ENCODE data around the gene PCDH9.

PCDH9 gene

DNA sequence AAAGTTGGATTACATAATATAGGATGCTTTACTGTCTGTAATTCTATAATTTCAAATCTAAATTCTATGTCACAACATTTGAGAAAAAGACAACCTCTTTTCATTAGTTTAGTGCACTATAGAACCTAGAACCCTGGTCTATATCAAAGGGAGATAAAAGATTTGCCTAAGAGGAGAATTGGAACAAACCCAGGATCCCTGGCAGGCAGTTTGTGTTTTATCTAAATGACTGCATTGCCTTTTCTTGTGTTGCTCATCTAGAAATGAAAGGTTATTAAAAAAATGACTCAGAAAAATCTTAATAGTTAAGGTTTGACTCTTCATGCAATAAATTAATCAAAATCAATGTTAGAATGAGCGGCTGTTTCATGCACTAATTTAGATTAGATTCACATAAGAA lies 96.7 kb downstream of the PCDH9 start:
- Histone ChIP-seq H3K4ac (ENCODE audit: low read length) (no peak overlapping the region), H2BK120ac (ENCODE audit: low read depth, low read length) (no peak overlapping the region), H4K8ac (ENCODE audit: low read depth, low read length) (no peak overlapping the region), H3K9ac (ENCODE audit: low read depth, low read length, poor library complexity) (no peak overlapping the region), H3K9me3 (replicated peaks in 1 of 2; ENCODE audit: control insufficient read depth in 2 of 2, insufficient read depth in 1 of 2, low read depth in 1 of 2, low read length in 2 of 2) (no peaks in the 10 kb centered on the region), H3K23ac (ENCODE audit: low read depth, low read length, poor library complexity) (no peak overlapping the region), H3K27me3 (ENCODE audit: control insufficient read depth in 3 of 3, insufficient read depth in 3 of 3, low read depth in 1 of 3, low read length in 3 of 3) (no peaks in the 10 kb centered on the region), H4K91ac (ENCODE audit: low read depth, low read length, poor library complexity) (no peak overlapping the region), H3K14ac (ENCODE audit: low read length) (no peak overlapping the region), H2AFZ (ENCODE audit: low read length) (no peak overlapping the region), H3K79me1 (ENCODE audit: low read depth, low read length) (no peaks in the 10 kb centered on the region), H2BK12ac (ENCODE audit: low read length) (no peak overlapping the region), H3K4me2 (ENCODE audit: insufficient read depth, low read length, poor library complexity, severe bottlenecking) (no peak overlapping the region), H2AK5ac (ENCODE audit: low read depth, low read length) (no peak overlapping the region), H3K4me1 (ENCODE audit: control insufficient read depth in 2 of 2, insufficient read depth in 1 of 2, low read depth in 1 of 2, low read length in 2 of 2) (peaks cover 4 to 25% of the 10 kb centered on the region in 2 donors), H2BK15ac (ENCODE audit: low read length) (no peak overlapping the region), H3K27ac (replicated peaks; ENCODE audit: low read length) (no peak overlapping the region), H3K18ac (ENCODE audit: low read length) (no peak overlapping the region), H3K4me3 (ENCODE audit: low read length in 2 of 2) (no peak overlapping the region), H3K36me3 (replicated peaks in 1 of 2; ENCODE audit: control insufficient read depth in 2 of 2, insufficient read depth in 2 of 2, low read length in 2 of 2) (no peaks in the 10 kb centered on the region), H2BK5ac (ENCODE audit: low read length) (no peak overlapping the region)
- DNase-seq (ENCODE audit: low spot score): no peak
- WGBS, 2 donors (ENCODE audit: extremely low coverage in 2 of 2, insufficient read length in 2 of 2, insufficient replicate concordance in 1 of 2): no CpG with 5 or more reads among the region's 1 CpG

DNA sequence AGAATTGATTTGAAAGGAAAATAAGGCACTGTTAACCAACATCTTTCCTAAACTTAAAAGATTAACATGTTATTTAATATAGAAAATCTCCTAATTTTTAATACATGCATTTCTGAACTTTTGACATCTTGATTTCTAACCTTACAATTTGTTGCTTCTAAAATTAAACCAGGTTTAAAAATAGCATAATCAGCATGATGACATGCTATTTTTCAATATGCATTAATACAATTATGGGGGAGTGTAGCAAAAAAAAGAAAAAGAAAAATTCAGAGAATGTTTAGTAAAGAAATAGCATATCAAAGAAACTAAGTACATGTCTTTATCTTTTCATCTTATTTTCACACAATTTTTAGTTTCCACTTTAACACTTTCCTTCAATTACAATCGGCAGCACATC lies 98.7 kb downstream of the PCDH9 start:
- no peaks in the 10 kb centered on the region for H3K36me3 ChIP-seq (replicated peaks in 1 of 2; ENCODE audit: control insufficient read depth in 2 of 2, insufficient read depth in 2 of 2, low read length in 2 of 2)
- no peak overlapping the region for H3K4ac ChIP-seq (ENCODE audit: low read length)
- H3K4me1 ChIP-seq (ENCODE audit: control insufficient read depth in 2 of 2, insufficient read depth in 1 of 2, low read depth in 1 of 2, low read length in 2 of 2): peaks cover 7 to 27% of the 10 kb centered on the region in 2 donors
- H4K8ac ChIP-seq (ENCODE audit: low read depth, low read length): no peak overlapping the region
- H3K9me3 ChIP-seq (replicated peaks in 1 of 2; ENCODE audit: control insufficient read depth in 2 of 2, insufficient read depth in 1 of 2, low read depth in 1 of 2, low read length in 2 of 2): no peaks in the 10 kb centered on the region
- H3K27ac ChIP-seq (replicated peaks; ENCODE audit: low read length): no peak overlapping the region
- H4K91ac ChIP-seq (ENCODE audit: low read depth, low read length, poor library complexity): no peak overlapping the region
- no peak overlapping the region for H3K18ac ChIP-seq (ENCODE audit: low read length)
- no peak overlapping the region for H2BK15ac ChIP-seq (ENCODE audit: low read length)
- H3K27me3 ChIP-seq (ENCODE audit: control insufficient read depth in 3 of 3, insufficient read depth in 3 of 3, low read depth in 1 of 3, low read length in 3 of 3): no peaks in the 10 kb centered on the region
- no peak overlapping the region for H2BK12ac ChIP-seq (ENCODE audit: low read length)
- no peak overlapping the region for H2AFZ ChIP-seq (ENCODE audit: low read length)
- H3K4me2 ChIP-seq (ENCODE audit: insufficient read depth, low read length, poor library complexity, severe bottlenecking): no peak overlapping the region
- H3K79me1 ChIP-seq (ENCODE audit: low read depth, low read length): no peaks in the 10 kb centered on the region
- H2BK120ac ChIP-seq (ENCODE audit: low read depth, low read length): no peak overlapping the region
- no peak overlapping the region for H3K4me3 ChIP-seq (ENCODE audit: low read length in 2 of 2)
- no peak overlapping the region for H3K9ac ChIP-seq (ENCODE audit: low read depth, low read length, poor library complexity)
- H3K14ac ChIP-seq (ENCODE audit: low read length): no peak overlapping the region
- WGBS, 2 donors (ENCODE audit: extremely low coverage in 2 of 2, insufficient read length in 2 of 2, insufficient replicate concordance in 1 of 2): 100% methylated on average over 1 of the region's 1 CpG; no CpG with 5 or more reads in 1 of the 2 donors
- DNase-seq (ENCODE audit: low spot score): no peak
- H3K23ac ChIP-seq (ENCODE audit: low read depth, low read length, poor library complexity): no peak overlapping the region
- H2AK5ac ChIP-seq (ENCODE audit: low read depth, low read length): no peak overlapping the region
- no peak overlapping the region for H2BK5ac ChIP-seq (ENCODE audit: low read length)

DNA sequence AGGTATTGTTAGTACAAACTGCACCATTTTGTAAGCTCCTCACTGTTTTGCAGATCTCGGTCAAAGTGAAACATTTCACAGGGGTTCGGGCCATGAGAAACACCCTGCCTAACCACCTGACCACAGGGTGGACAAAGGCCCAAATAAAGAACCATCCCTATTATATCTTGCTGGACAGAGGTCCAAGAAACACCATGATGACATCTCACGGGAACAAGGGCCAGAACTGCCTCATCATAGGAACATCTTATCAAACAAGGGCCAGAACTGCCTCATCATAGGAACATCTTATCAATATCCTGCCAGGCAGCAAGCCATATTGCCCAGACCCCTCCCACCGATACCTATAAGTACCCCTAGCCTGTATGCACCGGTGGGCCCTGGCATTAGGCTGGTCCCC lies 99.7 kb downstream of the PCDH9 start:
- no CpG with 5 or more reads among the region's 5 CpGs for WGBS, 2 donors (ENCODE audit: extremely low coverage in 2 of 2, insufficient read length in 2 of 2, insufficient replicate concordance in 1 of 2)
- DNase-seq (ENCODE audit: low spot score): no peak

DNA sequence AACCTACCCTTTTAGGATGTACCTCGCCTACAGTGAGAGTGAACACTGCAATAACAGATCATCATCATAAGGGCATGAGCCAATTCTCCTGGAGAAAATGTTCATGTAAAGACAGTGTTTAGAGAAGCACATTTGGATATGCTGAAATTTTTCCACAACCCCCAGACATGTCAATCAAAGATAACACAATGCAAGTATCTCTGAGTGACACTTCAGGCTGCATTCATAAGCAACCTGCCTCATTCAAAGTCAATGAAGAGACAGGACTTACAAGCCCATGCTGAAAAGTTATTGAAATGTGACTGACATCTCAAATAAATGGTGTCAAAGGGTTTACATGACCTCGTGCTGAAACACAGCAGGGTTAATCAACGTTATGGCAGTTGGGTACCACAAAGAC lies 102.0 kb downstream of the PCDH9 start:
- no CpG with 5 or more reads among the region's 3 CpGs for WGBS, 2 donors (ENCODE audit: extremely low coverage in 2 of 2, insufficient read length in 2 of 2, insufficient replicate concordance in 1 of 2)

More for the DNA sequence above, 99.7 kb downstream of the PCDH9 start:
- Histone ChIP-seq H3K14ac (ENCODE audit: low read length) (no peak overlapping the region), H3K9ac (ENCODE audit: low read depth, low read length, poor library complexity) (no peak overlapping the region), H2AK5ac (ENCODE audit: low read depth, low read length) (no peak overlapping the region), H3K4me2 (ENCODE audit: insufficient read depth, low read length, poor library complexity, severe bottlenecking) (no peak overlapping the region), H3K4ac (ENCODE audit: low read length) (no peak overlapping the region), H3K4me3 (ENCODE audit: low read length in 2 of 2) (no peak overlapping the region), H3K23ac (ENCODE audit: low read depth, low read length, poor library complexity) (no peak overlapping the region), H3K79me1 (ENCODE audit: low read depth, low read length) (no peaks in the 10 kb centered on the region), H2BK15ac (ENCODE audit: low read length) (no peak overlapping the region), H3K36me3 (replicated peaks in 1 of 2; ENCODE audit: control insufficient read depth in 2 of 2, insufficient read depth in 2 of 2, low read length in 2 of 2) (no peaks in the 10 kb centered on the region), H3K27me3 (ENCODE audit: control insufficient read depth in 3 of 3, insufficient read depth in 3 of 3, low read depth in 1 of 3, low read length in 3 of 3) (no peaks in the 10 kb centered on the region), H4K91ac (ENCODE audit: low read depth, low read length, poor library complexity) (no peak overlapping the region), H2BK5ac (ENCODE audit: low read length) (no peak overlapping the region), H3K27ac (replicated peaks; ENCODE audit: low read length) (no peak overlapping the region), H2AFZ (ENCODE audit: low read length) (no peak overlapping the region), H3K18ac (ENCODE audit: low read length) (no peak overlapping the region), H3K9me3 (replicated peaks in 1 of 2; ENCODE audit: control insufficient read depth in 2 of 2, insufficient read depth in 1 of 2, low read depth in 1 of 2, low read length in 2 of 2) (no peaks in the 10 kb centered on the region), H2BK12ac (ENCODE audit: low read length) (no peak overlapping the region), H3K4me1 (ENCODE audit: control insufficient read depth in 2 of 2, insufficient read depth in 1 of 2, low read depth in 1 of 2, low read length in 2 of 2) (peaks cover 5 to 27% of the 10 kb centered on the region in 2 donors), H2BK120ac (ENCODE audit: low read depth, low read length) (no peak overlapping the region), H4K8ac (ENCODE audit: low read depth, low read length) (no peak overlapping the region)

More for the DNA sequence above, 102.0 kb downstream of the PCDH9 start:
- Histone ChIP-seq H3K36me3 (replicated peaks in 1 of 2; ENCODE audit: control insufficient read depth in 2 of 2, insufficient read depth in 2 of 2, low read length in 2 of 2) (no peaks in the 10 kb centered on the region), H3K4me1 (ENCODE audit: control insufficient read depth in 2 of 2, insufficient read depth in 1 of 2, low read depth in 1 of 2, low read length in 2 of 2) (peaks cover 5 to 21% of the 10 kb centered on the region in 2 donors), H3K4me2 (ENCODE audit: insufficient read depth, low read length, poor library complexity, severe bottlenecking) (no peak overlapping the region), H2BK12ac (ENCODE audit: low read length) (no peak overlapping the region), H2BK120ac (ENCODE audit: low read depth, low read length) (no peak overlapping the region), H2BK15ac (ENCODE audit: low read length) (no peak overlapping the region), H2AFZ (ENCODE audit: low read length) (no peak overlapping the region), H2BK5ac (ENCODE audit: low read length) (no peak overlapping the region), H3K79me1 (ENCODE audit: low read depth, low read length) (no peaks in the 10 kb centered on the region), H3K14ac (ENCODE audit: low read length) (no peak overlapping the region), H3K23ac (ENCODE audit: low read depth, low read length, poor library complexity) (no peak overlapping the region), H4K8ac (ENCODE audit: low read depth, low read length) (no peak overlapping the region), H2AK5ac (ENCODE audit: low read depth, low read length) (no peak overlapping the region), H3K9ac (ENCODE audit: low read depth, low read length, poor library complexity) (no peak overlapping the region), H3K9me3 (replicated peaks in 1 of 2; ENCODE audit: control insufficient read depth in 2 of 2, insufficient read depth in 1 of 2, low read depth in 1 of 2, low read length in 2 of 2) (no peaks in the 10 kb centered on the region), H3K18ac (ENCODE audit: low read length) (no peak overlapping the region), H3K4ac (ENCODE audit: low read length) (no peak overlapping the region), H3K27me3 (ENCODE audit: control insufficient read depth in 3 of 3, insufficient read depth in 3 of 3, low read depth in 1 of 3, low read length in 3 of 3) (no peaks in the 10 kb centered on the region), H3K27ac (replicated peaks; ENCODE audit: low read length) (no peak overlapping the region), H3K4me3 (ENCODE audit: low read length in 2 of 2) (no peak overlapping the region), H4K91ac (ENCODE audit: low read depth, low read length, poor library complexity) (no peak overlapping the region)
- DNase-seq (ENCODE audit: low spot score): no peak

Measured in neuronal stem cell (in vitro differentiated cells).